ENCODE results near the gene TGFBR1.
"Not testable (repeated sequence)": the region's sequence is repeated elsewhere in the genome, so short reads cannot be mapped to it uniquely, and the experiment has no call there.

TGFBR1 gene

GRCh38 chr9:99192786-99193465 is 88.0 kb downstream of the TGFBR1 start:
- DNase-seq: no peak

GRCh38 chr9:99193466-99193821 is 88.5 kb downstream of the TGFBR1 start:
- no peak for DNase-seq

DNA sequence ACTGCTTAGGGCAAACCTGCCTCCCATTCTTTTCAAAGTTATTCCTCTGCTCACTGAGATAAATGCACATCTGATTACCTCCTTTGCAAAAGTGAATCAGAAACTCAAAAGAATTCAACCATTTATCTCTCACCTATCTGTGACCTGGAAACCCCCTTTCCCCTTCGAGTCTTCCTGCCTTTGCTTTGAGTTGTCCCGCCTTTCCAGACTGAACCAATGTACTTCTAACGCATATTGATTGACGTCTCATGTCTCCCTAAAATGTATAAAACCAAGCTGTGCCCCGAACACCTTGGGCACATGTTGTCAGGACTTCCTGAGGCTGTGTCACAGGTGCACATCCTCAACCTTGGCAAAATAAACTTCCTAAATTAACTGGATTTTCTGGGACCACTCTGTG is 91.6 kb downstream of the TGFBR1 start:
- DNase-seq: not testable (repeated sequence)

DNA sequence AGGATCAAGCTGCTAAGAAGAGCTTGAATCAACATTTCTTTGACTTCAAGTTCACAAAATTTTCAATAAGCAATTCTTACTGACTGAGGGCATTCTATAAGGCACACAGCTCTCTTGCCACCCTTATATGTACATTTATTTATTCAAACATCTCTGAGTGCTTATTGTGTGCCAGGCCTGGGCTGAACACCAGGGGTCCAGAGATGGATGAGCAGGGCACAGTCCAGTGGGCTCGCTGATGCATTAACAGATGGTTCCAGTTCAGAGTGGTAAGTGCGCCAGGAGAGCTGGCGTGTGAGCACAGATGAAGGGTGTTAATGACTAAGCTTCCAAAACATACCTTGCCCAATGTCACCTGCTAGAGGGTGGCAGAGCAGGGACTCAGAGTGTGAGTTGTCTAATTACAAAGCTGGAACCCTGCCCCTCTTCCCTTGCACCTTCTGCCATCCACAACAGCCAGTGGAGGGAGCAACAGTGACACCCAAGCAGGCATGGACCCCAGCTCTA is 92.3 kb downstream of the TGFBR1 start:
- DNase-seq: no peak

DNA sequence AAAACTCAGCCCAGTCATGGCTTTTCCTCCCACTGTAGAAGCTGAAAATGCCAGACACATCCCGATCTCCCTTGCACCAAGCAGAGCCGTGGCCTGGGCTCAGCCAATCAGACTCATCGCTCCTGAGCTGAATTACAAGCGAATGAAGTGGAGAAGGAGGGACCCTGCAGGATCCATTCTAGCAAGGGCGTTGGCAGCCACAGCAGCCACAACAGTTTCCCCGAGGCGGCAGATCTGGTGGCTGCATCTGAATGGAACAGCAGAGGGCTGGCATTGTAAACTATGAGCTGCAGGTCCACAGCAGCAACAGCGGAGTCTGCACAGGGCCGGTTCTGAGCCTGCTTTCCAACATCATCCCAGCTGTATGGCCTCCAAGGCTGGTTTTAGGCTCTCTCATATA is 93.1 kb downstream of the TGFBR1 start:
- DNase-seq: no peak

- no peak for DNase-seq
These were observed 95.1 kb downstream of the TGFBR1 start for GRCh38 chr9:99199938-99200539.

GRCh38 chr9:99201603-99202002 is 96.7 kb downstream of the TGFBR1 start:
- DNase-seq: no peak

All from activated effector memory CD4-positive, alpha-beta T cell treated with Interleukin-2 at 50 U/mL for 16 hours (primary cell).